Measurements from ENCODE around the gene USE1. TPM values are rescaled to one million over a fixed set of nuclear protein-coding genes. Genes with fewer than 3 reads are reported as not detected.
A peak's percentile ranks its signal among the peaks of the same experiment; 100 is the strongest.

Gene USE1
- total and polyA plus RNA-seq, 9 of the 15 experiments (the other 6 are each of a cell fraction or from before 2014, with no cell fraction given) = 17.3 to 52.4 (median 34.0) TPM

- no peak for ATAC-seq
- H3K36me3 ChIP-seq (ENCODE audit: control insufficient read depth, insufficient read depth, low read length) = peaks cover 60% of the 10 kb centered on the region; the same call in 2 of the 3 replicates
- H3K27ac ChIP-seq (ENCODE audit: extremely low read depth, low read depth, low read length) = no peak overlapping the region
- TF ChIP-seq NFIC (IDR thresholded peaks at IDR 0.05) (peak; percentile 83), ZNF146 (CRISPR knock-in tag; IDR thresholded peaks at IDR 0.05; ENCODE audit: unreplicated experiment) (no peak)
- peak overlapping the region in 1 of 2 experiments; percentile 80; a peak in 1 of 4 replicates for H3K9ac ChIP-seq (ENCODE audit: insufficient read depth in 1 of 2, low read depth in 2 of 2, low read length in 2 of 2)
- no TSS peak for BruUV-seq (replicated peaks)
- ChIA-PET POLR2A (interaction anchor here (1.2 to 11.9 kb wide), 2 partner anchors 9 kb away, joined by 3 to 129 read pairs; no protein-coding TSS in a partner anchor), CTCF (ENCODE audit: low intra/inter-chr PET ratio) (no interaction called here)
- H4K20me1 ChIP-seq (replicated peaks; ENCODE audit: control insufficient read depth, insufficient read depth, low read length) = 0 out of 2 replicates have a peak, but pooled peaks cover 10% of the 10 kb centered on the region
- WGBS (ENCODE audit: insufficient coverage, low coverage, missing lambda C conversion rate) = 90% methylated on average over 1 of the region's 3 CpGs
- H3K9me3 ChIP-seq (replicated peaks; ENCODE audit: control insufficient read depth, insufficient read depth, low read depth, low read length) = no peaks in the 10 kb centered on the region
- no peaks in the 10 kb centered on the region for H3K9me1 ChIP-seq (ENCODE audit: control insufficient read depth, insufficient read depth, low read length)
- peaks cover 13 to 50% of the 10 kb centered on the region in 2 experiments for H3K4me1 ChIP-seq (replicated peaks in 1 of 2; ENCODE audit: control insufficient read depth in 2 of 2, insufficient read depth in 2 of 2, low read length in 2 of 2)
- FAIRE-seq = no peak
- no peaks in the 10 kb centered on the region for H3K27me3 ChIP-seq (ENCODE audit: control insufficient read depth in 2 of 2, insufficient read depth in 2 of 2, low read length in 2 of 2)
- H3K4me3 ChIP-seq = no peak overlapping the region
- H3K4me2 ChIP-seq (ENCODE audit: insufficient read depth, low read length) = no peak overlapping the region
- DNase-seq (ENCODE audit: extremely low read depth in 1 of 4, low spot score in 3 of 4) = no peak
- in situ Hi-C loops (cut with MboI) = no loop called here
- no peak overlapping the region for H2AFZ ChIP-seq (ENCODE audit: low read depth, low read length)
- intact Hi-C loops (cut with micrococcal nuclease) = loop anchor here (5.0 kb wide), 1 partner anchor 37 kb away; the partner anchor contains the start of gene BABAM1
- H3K79me2 ChIP-seq (ENCODE audit: control insufficient read depth, insufficient read depth, low read length) = peaks cover 53% of the 10 kb centered on the region
Observed at GRCh38 chr19:17229890-17230289, 14.7 kb downstream of the USE1 start.

GRCh38 chr19:17232258-17232657 lies 17.1 kb downstream of the USE1 start:
- CTCF ChIA-PET (ENCODE audit: low intra/inter-chr PET ratio) = no interaction called here
- 90% methylated on average over 20 of the region's 25 CpGs for WGBS (ENCODE audit: insufficient coverage, low coverage, missing lambda C conversion rate)

More at GRCh38 chr19:17232258-17232657, 17.1 kb downstream of the USE1 start:
- Histone ChIP-seq H3K27me3 (ENCODE audit: control insufficient read depth in 2 of 2, insufficient read depth in 2 of 2, low read length in 2 of 2) (no peaks in the 10 kb centered on the region), H3K4me1 (replicated peaks in 1 of 2; ENCODE audit: control insufficient read depth in 2 of 2, insufficient read depth in 2 of 2, low read length in 2 of 2) (peaks cover 24 to 48% of the 10 kb centered on the region in 2 experiments), H3K9me3 (replicated peaks; ENCODE audit: control insufficient read depth, insufficient read depth, low read depth, low read length) (no peaks in the 10 kb centered on the region), H3K9me1 (ENCODE audit: control insufficient read depth, insufficient read depth, low read length) (no peaks in the 10 kb centered on the region), H4K20me1 (replicated peaks; ENCODE audit: control insufficient read depth, insufficient read depth, low read length) (0 out of 2 replicates have a peak, but pooled peaks cover 10% of the 10 kb centered on the region), H3K27ac (ENCODE audit: extremely low read depth, low read depth, low read length) (no peak overlapping the region), H3K79me2 (ENCODE audit: control insufficient read depth, insufficient read depth, low read length) (peaks cover 62% of the 10 kb centered on the region), H2AFZ (ENCODE audit: low read depth, low read length) (no peak overlapping the region), H3K4me3 (no peak overlapping the region), H3K9ac (ENCODE audit: insufficient read depth in 1 of 2, low read depth in 2 of 2, low read length in 2 of 2) (peak overlapping the region in 1 of 2 experiments; percentile 55; a peak in 1 of 4 replicates), H3K36me3 (ENCODE audit: control insufficient read depth, insufficient read depth, low read length) (peaks cover 68% of the 10 kb centered on the region; the same call in 2 of the 3 replicates), H3K4me2 (ENCODE audit: insufficient read depth, low read length) (no peak overlapping the region)
- no TSS peak for BruUV-seq (replicated peaks)
- TF ChIP-seq RBFOX2 (IDR thresholded peaks at IDR 0.05; ENCODE audit: low read depth, low read length) = peak; percentile 64
- no peak for TF ChIP-seq HDAC2 (IDR thresholded peaks at IDR 0.05)
- peak; percentile 64 for TF ChIP-seq POLR2G (IDR thresholded peaks at IDR 0.05; ENCODE audit: low read depth, low read length)
- intact Hi-C loops (cut with micrococcal nuclease) = no loop called here
- FAIRE-seq = no peak
- POLR2A ChIA-PET = interaction anchor here (0.8 to 1.2 kb wide), 3 partner anchors 11 to 17 kb away, joined by 3 read pairs; partner anchors contain the start of gene USE1
- in situ Hi-C loops (cut with MboI) = no loop called here
- ATAC-seq = no peak
- peak in 1 of 4 experiments; percentile 9 for DNase-seq (ENCODE audit: extremely low read depth in 1 of 4, low spot score in 3 of 4)

Data from K562 (cell line).